A549 (cell line): Measurements from ENCODE around the gene MINDY2. TPM values are rescaled to one million over a fixed set of nuclear protein-coding genes. Genes with fewer than 3 reads are reported as not detected.

ENCODE experiments used
- ATAC-seq, 2 experiments: fragments of 200-7000 bp in 1 of 2; fragments of >200 bp in 1 of 2; cut with Nextera tagmentation in 1 of 2; cut with Tn5 transposase in 1 of 2; 3 replicates each; pipeline versions ENCODE4 v1.8.0 to v1.9.1; 2018 to 2020; ENCODE audit warnings: mild to moderate bottlenecking in 1 of 2, moderate library complexity in 1 of 2
- CTCF ChIA-PET: fragments of 300-600 bp; sonication (Branson Sonifier 250); formaldehyde crosslinking; extraction: SDS; loops from one replicate; lab custom pipeline; 2021; ENCODE audit warnings: antibody characterized with exemption, inconsistent platforms; lab: Yijun Ruan, JAX
- POLR2A ChIA-PET: fragments of 350-600 bp; formaldehyde crosslinking; extraction: SDS; loops from one replicate; lab custom pipeline; 2021; ENCODE audit warnings: antibody characterized with exemption, inconsistent platforms; lab: Yijun Ruan, JAX
- DNase-seq, 2 experiments: peaks; one replicate each; pipeline versions ENCODE4 v3.0.0 to v3.0.0-alpha.2; 2011 to 2016; ENCODE audit warnings: low read depth in 1 of 2, low spot score in 1 of 2
- FAIRE-seq: peaks from 2 replicates; lab custom pipeline; 2011; peaks lifted over from hg19 to GRCh38; lab: Jason Lieb, UNC
- H3K27ac ChIP-seq, 2 experiments: fragments of >200 bp; sonication (Bioruptor Twin); formaldehyde crosslinking; 3 replicates each; pipeline ENCODE4 v1.5.1; 2016 to 2017
- H3K4me1 ChIP-seq: fragments of >200 bp; sonication (Bioruptor Twin); formaldehyde crosslinking; 3 replicates; pipeline ENCODE4 v1.6.1; 2016
- H3K4me2 ChIP-seq: fragments of >200 bp; sonication (Bioruptor Twin); formaldehyde crosslinking; 3 replicates; pipeline ENCODE4 v1.6.1; 2016
- H3K4me3 ChIP-seq: fragments of >200 bp; sonication (Bioruptor Twin); formaldehyde crosslinking; 3 replicates; pipeline ENCODE4 v1.5.1; 2016
- H3K9me3 ChIP-seq: fragments of >200 bp; sonication (Bioruptor Twin); formaldehyde crosslinking; 3 replicates; pipeline ENCODE4 v1.6.1; 2016
- CBX2 ChIP-seq: fragments of 200-600 bp; sonication (generic); IDR thresholded peaks from 2 replicates; pipeline ENCODE4 v1.6.1; 2016; ENCODE audit warnings: low read depth, mild to moderate bottlenecking, borderline replicate concordance
- CHD2 ChIP-seq: fragments of 150-350 bp; IDR thresholded peaks from 2 replicates; pipeline ENCODE4 v1.6.1; 2014; ENCODE audit warnings: low read length; ENCODE audit not compliant: partially characterized antibody
- CHD4 ChIP-seq: fragments of 200-600 bp; sonication (generic); IDR thresholded peaks from 2 replicates; pipeline ENCODE4 v1.6.1; 2016; ENCODE audit warnings: antibody characterized with exemption, mild to moderate bottlenecking, borderline replicate concordance
- EHF ChIP-seq: fragments of 250-450 bp; sonication (Bioruptor Pico); IDR thresholded peaks from 2 replicates; pipeline ENCODE4 v1.5.0; 2020; ENCODE audit warnings: mild to moderate bottlenecking
- FOSB ChIP-seq: fragments of 250-450 bp; sonication (Bioruptor Pico); IDR thresholded peaks from 2 replicates; pipeline ENCODE4 v1.5.0; 2020; ENCODE audit warnings: mild to moderate bottlenecking, moderate library complexity
- GATA3 ChIP-seq: IDR thresholded peaks from 2 replicates; pipeline ENCODE4 v1.6.1; 2012; ENCODE audit warnings: borderline replicate concordance
- HDAC2 ChIP-seq: fragments of 200-600 bp; sonication (generic); IDR thresholded peaks from 2 replicates; pipeline ENCODE4 v1.6.1; 2016
- HEYL ChIP-seq: fragments of 250-450 bp; sonication (Bioruptor Pico); IDR thresholded peaks from 2 replicates; pipeline ENCODE4 v1.8.0; 2021; ENCODE audit warnings: mild to moderate bottlenecking, moderate library complexity
- JUNB ChIP-seq: fragments of >200 bp; sonication (Bioruptor Twin); formaldehyde crosslinking; IDR thresholded peaks from 2 replicates; pipeline ENCODE4 v1.6.1; 2016
- KDM5A ChIP-seq: fragments of 200-600 bp; sonication (generic); IDR thresholded peaks from 2 replicates; pipeline ENCODE4 v1.6.1; 2016; ENCODE audit warnings: antibody characterized with exemption, mild to moderate bottlenecking
- MAFK ChIP-seq: fragments of 450-650 bp; IDR thresholded peaks from 2 replicates; pipeline ENCODE4 v1.6.1; 2014; ENCODE audit not compliant: partially characterized antibody
- NPAS2 ChIP-seq: fragments of 250-450 bp; sonication (Bioruptor Pico); IDR thresholded peaks from 2 replicates; pipeline ENCODE4 v1.8.0; 2022; ENCODE audit warnings: mild to moderate bottlenecking, moderate library complexity, borderline replicate concordance
- RARB ChIP-seq: fragments of 250-450 bp; sonication (Bioruptor Pico); IDR thresholded peaks from 2 replicates; pipeline ENCODE4 v1.8.0; 2021; ENCODE audit warnings: mild to moderate bottlenecking, moderate library complexity
- REST ChIP-seq: fragments of 200-600 bp; sonication (generic); IDR thresholded peaks from 2 replicates; pipeline ENCODE4 v1.6.1; 2016; ENCODE audit warnings: antibody characterized with exemption, mild to moderate bottlenecking, moderate library complexity
- RFX5 ChIP-seq: fragments of 450-650 bp; IDR thresholded peaks from 2 replicates; pipeline ENCODE4 v1.7.1; 2014; ENCODE audit warnings: antibody characterized with exemption, mild to moderate bottlenecking, moderate library complexity
- RNF2 ChIP-seq: fragments of 200-600 bp; sonication (generic); IDR thresholded peaks from 2 replicates; pipeline ENCODE4 v1.6.1; 2016; ENCODE audit warnings: low read depth, mild to moderate bottlenecking, antibody characterized with exemption, moderate library complexity, borderline replicate concordance
- SMC3 ChIP-seq: fragments of >200 bp; sonication (Bioruptor Twin); formaldehyde crosslinking; IDR thresholded peaks from 3 replicates; pipeline ENCODE4 v1.6.1; 2018; ENCODE audit warnings: inconsistent platforms
- SREBF2 ChIP-seq: fragments of 450-650 bp; IDR thresholded peaks from 2 replicates; pipeline ENCODE4 v1.6.1; 2014; ENCODE audit warnings: mild to moderate bottlenecking, moderate library complexity
- TFCP2L1 ChIP-seq: fragments of 250-450 bp; sonication (Bioruptor Pico); IDR thresholded peaks from 2 replicates; pipeline ENCODE4 v1.5.0; 2021; ENCODE audit warnings: mild to moderate bottlenecking
- TP53 ChIP-seq: fragments of 250-450 bp; sonication (Bioruptor Pico); IDR thresholded peaks from 2 replicates; pipeline ENCODE4 v1.5.0; 2021; ENCODE audit warnings: mild to moderate bottlenecking, moderate library complexity
- ZFP36 ChIP-seq: fragments of 450-650 bp; IDR thresholded peaks from 2 replicates; pipeline ENCODE4 v1.6.1; 2014; ENCODE audit warnings: borderline replicate concordance; ENCODE audit not compliant: partially characterized antibody
- ZNF302 ChIP-seq: fragments of 250-450 bp; sonication (Bioruptor Pico); IDR thresholded peaks from 2 replicates; pipeline ENCODE4 v1.9.0; 2021; ENCODE audit warnings: inconsistent platforms, mild to moderate bottlenecking, moderate library complexity
- WGBS: methylation state at CpG from one replicate; pipeline ENCODE4 v1.1.6; 2017; ENCODE audit errors: missing lambda C conversion rate; 5-methylcytosine and 5-hydroxymethylcytosine counted together
- polyA plus RNA-seq, 4 experiments: library from polyadenylated mRNA; depleted of rRNA in 3 of 4; stranded (reverse); fragments of >200 nt; fragmentation: RNase III in 1 of 4; extraction: RNeasy Plus Mini Kit Qiagen cat#74134 plus additional on column Dnase treatment in 1 of 4; gene quantifications; 2 replicates in 3 of 4; 3 replicates in 1 of 4; pipeline ENCODE4 v1.2.3, GENCODE V29; 2011 to 2017
- TF ChIP-seq, protein P1 (sequence below): IDR thresholded peaks from 2 replicates; pipeline ENCODE4 v1.6.1; 2012
- TF ChIP-seq, protein P2 (sequence below): IDR thresholded peaks from 2 replicates; pipeline ENCODE4 v1.6.1; 2012
- TF ChIP-seq, protein P3 (sequence below): fragments of >200 bp; sonication (Bioruptor Twin); formaldehyde crosslinking; IDR thresholded peaks from 3 replicates; pipeline ENCODE4 v1.6.1; 2016

Gene MINDY2
- polyA plus RNA-seq, 2 of the 4 experiments (the other 2 are of a cell fraction), result 4.7 to 7.0 TPM

- no peak for DNase-seq
- Histone ChIP-seq H3K4me2 (no peak overlapping the region), H3K9me3 (no peaks in the 10 kb centered on the region), H3K4me3 (no peak overlapping the region), H3K4me1 (no peaks in the 10 kb centered on the region), H3K27ac (no peak overlapping the region)
- peak; percentile 32 to 41; a peak in 3 of 6 replicates for ATAC-seq
- FAIRE-seq, result no peak
- no peak for TF ChIP-seq NPAS2 (CRISPR knock-in tag)
- no peak for TF ChIP-seq RNF2
- TF ChIP-seq ZFP36, result no peak
- TF ChIP-seq MAFK, result no peak
- no peak for TF ChIP-seq TFCP2L1
- no peak for TF ChIP-seq HDAC2
- no peak for TF ChIP-seq CBX2
- TF ChIP-seq ZNF302 (CRISPR knock-in tag), result no peak
- TF ChIP-seq, protein P1, sequence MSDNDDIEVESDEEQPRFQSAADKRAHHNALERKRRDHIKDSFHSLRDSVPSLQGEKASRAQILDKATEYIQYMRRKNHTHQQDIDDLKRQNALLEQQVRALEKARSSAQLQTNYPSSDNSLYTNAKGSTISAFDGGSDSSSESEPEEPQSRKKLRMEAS, result no peak
- TF ChIP-seq JUNB, result no peak
- TF ChIP-seq FOSB (CRISPR knock-in tag), result no peak
- no peak for TF ChIP-seq RFX5
- no peak for TF ChIP-seq GATA3
- TF ChIP-seq SMC3, result no peak
- TF ChIP-seq, protein P2, sequence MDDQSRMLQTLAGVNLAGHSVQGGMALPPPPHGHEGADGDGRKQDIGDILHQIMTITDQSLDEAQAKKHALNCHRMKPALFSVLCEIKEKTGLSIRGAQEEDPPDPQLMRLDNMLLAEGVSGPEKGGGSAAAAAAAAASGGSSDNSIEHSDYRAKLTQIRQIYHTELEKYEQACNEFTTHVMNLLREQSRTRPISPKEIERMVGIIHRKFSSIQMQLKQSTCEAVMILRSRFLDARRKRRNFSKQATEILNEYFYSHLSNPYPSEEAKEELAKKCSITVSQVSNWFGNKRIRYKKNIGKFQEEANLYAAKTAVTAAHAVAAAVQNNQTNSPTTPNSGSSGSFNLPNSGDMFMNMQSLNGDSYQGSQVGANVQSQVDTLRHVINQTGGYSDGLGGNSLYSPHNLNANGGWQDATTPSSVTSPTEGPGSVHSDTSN, result no peak
- POLR2A ChIA-PET, result no interaction called here
- CTCF ChIA-PET, result interaction anchor here (1.5 to 1.8 kb wide), 2 partner anchors 9 kb away, joined by 3 to 8 read pairs; no protein-coding TSS in a partner anchor
Observed at GRCh38 chr15:58875343-58875742, 104.2 kb downstream of the MINDY2 start.

GRCh38 chr15:58876306-58877106 lies 105.4 kb downstream of the MINDY2 start:
- no peak for FAIRE-seq
- no peak overlapping the region for H3K4me3 ChIP-seq
- WGBS, result 83% methylated on average over 7 of the region's 7 CpGs
- H3K4me2 ChIP-seq, result no peak overlapping the region
- ATAC-seq, result no peak
- POLR2A ChIA-PET, result no interaction called here
- no peak for DNase-seq
- no peaks in the 10 kb centered on the region for H3K9me3 ChIP-seq
- H3K27ac ChIP-seq, result no peak overlapping the region
- CTCF ChIA-PET, result interaction anchor here (0.5 to 1.8 kb wide), 6 partner anchors 10 to 664 kb away, joined by 3 to 8 read pairs (median 4); no protein-coding TSS in a partner anchor
- no peak for TF ChIP-seq TP53
- TF ChIP-seq MAFK, result peak; percentile 72
- TF ChIP-seq, all 56 proteins: peak for 1
- H3K4me1 ChIP-seq, result no peaks in the 10 kb centered on the region

DNA sequence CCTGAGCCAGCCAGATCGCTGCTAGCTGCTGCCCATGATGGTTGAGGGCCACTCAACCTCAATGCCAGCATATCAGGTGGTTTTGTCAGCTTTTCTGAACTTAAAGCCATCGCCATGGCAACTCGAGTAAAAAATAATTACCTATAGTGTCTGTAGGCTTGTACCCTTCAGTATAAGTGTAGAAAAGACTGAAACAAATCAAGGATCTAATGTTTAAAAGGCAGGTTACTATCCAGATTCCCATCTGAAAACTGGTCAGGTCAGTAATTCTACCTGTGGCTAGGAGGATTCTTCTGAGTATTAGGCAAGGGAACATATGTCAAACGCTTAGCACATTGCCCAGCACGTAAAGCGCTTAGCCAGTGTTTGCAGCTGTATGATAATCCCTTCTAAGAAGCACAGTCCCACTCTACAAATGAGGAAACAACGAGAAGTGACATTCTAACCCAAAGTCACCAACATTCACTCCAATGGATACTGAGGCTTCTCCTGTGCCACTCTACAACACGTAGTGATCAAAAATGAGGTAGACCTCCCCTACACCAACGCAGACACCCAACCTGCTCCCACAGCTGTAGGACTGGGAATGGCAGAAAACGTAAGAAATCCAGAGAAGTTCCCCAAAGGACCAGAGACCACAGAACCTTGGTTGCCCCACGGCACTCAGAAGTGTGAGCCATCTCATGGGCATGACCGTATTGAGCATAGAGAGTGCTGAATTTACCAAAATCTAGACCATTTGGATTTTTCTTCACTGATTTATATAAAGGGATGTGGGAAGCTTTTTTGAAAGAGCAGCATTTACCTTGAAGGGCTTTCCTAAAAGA lies 107.1 kb downstream of the MINDY2 start:
- POLR2A ChIA-PET, result no interaction called here
- CTCF ChIA-PET, result interaction anchor here (1.4 kb wide), 1 partner anchor 666 kb away, joined by 3 read pairs; no protein-coding TSS in a partner anchor
- 94% methylated on average over 12 of the region's 12 CpGs for WGBS
- no peak for ATAC-seq
- H3K4me2 ChIP-seq, result no peak overlapping the region
- TF ChIP-seq SREBF2, result no peak
- no peak for TF ChIP-seq KDM5A
- TF ChIP-seq HEYL, result no peak
- no peak for TF ChIP-seq RNF2
- no peak for TF ChIP-seq CHD2
- no peak for TF ChIP-seq RARB (CRISPR knock-in tag)
- no peak for TF ChIP-seq EHF (CRISPR knock-in tag)
- TF ChIP-seq CHD4, result no peak
- no peak for TF ChIP-seq JUNB
- TF ChIP-seq TFCP2L1, result no peak
- TF ChIP-seq, protein P3, sequence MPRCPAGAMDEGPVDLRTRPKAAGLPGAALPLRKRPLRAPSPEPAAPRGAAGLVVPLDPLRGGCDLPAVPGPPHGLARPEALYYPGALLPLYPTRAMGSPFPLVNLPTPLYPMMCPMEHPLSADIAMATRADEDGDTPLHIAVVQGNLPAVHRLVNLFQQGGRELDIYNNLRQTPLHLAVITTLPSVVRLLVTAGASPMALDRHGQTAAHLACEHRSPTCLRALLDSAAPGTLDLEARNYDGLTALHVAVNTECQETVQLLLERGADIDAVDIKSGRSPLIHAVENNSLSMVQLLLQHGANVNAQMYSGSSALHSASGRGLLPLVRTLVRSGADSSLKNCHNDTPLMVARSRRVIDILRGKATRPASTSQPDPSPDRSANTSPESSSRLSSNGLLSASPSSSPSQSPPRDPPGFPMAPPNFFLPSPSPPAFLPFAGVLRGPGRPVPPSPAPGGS, result no peak
- no peak for TF ChIP-seq REST
- no peak for TF ChIP-seq FOSB (CRISPR knock-in tag)
- TF ChIP-seq, all 56 proteins: peak for 0
- Histone ChIP-seq H3K4me1 (no peaks in the 10 kb centered on the region), H3K27ac (no peak overlapping the region), H3K4me3 (no peak overlapping the region), H3K9me3 (no peaks in the 10 kb centered on the region)
- FAIRE-seq (no peak), DNase-seq (no peak)
